Breast epithelium (tissue), 3 donors: ENCODE data around the gene KNOP1.

ENCODE experiments used
- CTCF ChIP-seq, 3 donors: fragments of 450-650 bp; IDR thresholded peaks; one replicate each; pipeline ENCODE4 v1.5.1; 2016 to 2017; ENCODE audit warnings: antibody characterized with exemption in 3 of 3, mild to moderate bottlenecking in 3 of 3, moderate library complexity in 3 of 3
- POLR2A ChIP-seq: fragments of 450-650 bp; IDR thresholded peaks from one replicate; pipeline ENCODE4 v1.6.1; 2016; ENCODE audit warnings: antibody characterized with exemption, mild to moderate bottlenecking, moderate library complexity
- POLR2AphosphoS5 ChIP-seq, 3 donors: sonication (generic); formaldehyde crosslinking; IDR thresholded peaks; one replicate each; pipeline ENCODE4 v1.6.1; 2017; ENCODE audit warnings: antibody characterized with exemption in 3 of 3

DNA sequence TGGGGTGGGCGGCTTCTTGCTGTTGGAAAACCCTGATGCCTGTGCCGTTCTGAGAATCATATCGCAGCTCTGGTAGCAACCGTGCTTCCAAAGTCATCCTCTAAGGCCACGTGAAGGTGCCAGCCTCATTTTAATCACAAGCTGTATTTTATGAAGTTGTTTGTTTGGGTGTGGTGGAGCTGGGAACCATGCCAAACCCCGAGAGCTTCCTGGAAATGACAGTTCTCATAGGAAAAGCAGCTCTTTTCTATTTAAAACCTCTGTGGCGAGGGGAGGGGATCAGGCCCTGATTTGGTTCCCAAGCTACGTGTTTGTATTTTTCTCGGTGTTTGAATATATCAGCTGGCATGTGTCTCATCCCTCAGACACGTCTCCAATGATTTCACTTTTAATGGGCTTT is 21.7 kb downstream of the KNOP1 start:
- TF ChIP-seq CTCF (IDR thresholded peaks at IDR 0.05), result no peak
- no peak for TF ChIP-seq POLR2A
- peak; percentile 12 to 44 (median 43) for TF ChIP-seq POLR2AphosphoS5 (IDR thresholded peaks at IDR 0.05)
